ENCODE data around the gene TRAF2. TPM values are rescaled to one million over a fixed set of nuclear protein-coding genes. Genes with fewer than 3 reads are reported as not detected.
A peak's percentile ranks its signal among the peaks of the same experiment; 100 is the strongest.

The TRAF2 gene
- total RNA-seq, 1 experiment from 2014 or later, result 23.6 TPM

- peaks cover 14% of the 10 kb centered on the region for H3K36me3 ChIP-seq
- DNase-seq, result peak in 1 of 2 experiments; percentile 4
- H3K4me3 ChIP-seq, result no peak overlapping the region
- peaks cover 3% of the 10 kb centered on the region; the same call in 1 of the 2 replicates for H3K4me1 ChIP-seq
- no peaks in the 10 kb centered on the region for H3K9me3 ChIP-seq (replicated peaks)
- H3K27me3 ChIP-seq, result peaks cover 15% of the 10 kb centered on the region; the same call in 1 of the 2 replicates
- no peak overlapping the region for H3K27ac ChIP-seq
These were observed 60.1 kb downstream of the TRAF2 start for GRCh38 chr9:136946228-136947027.

GRCh38 chr9:136947028-136947891 is 60.9 kb downstream of the TRAF2 start:
- Histone ChIP-seq H3K27ac (no peak overlapping the region), H3K4me3 (no peak overlapping the region), H3K36me3 (peaks cover 6% of the 10 kb centered on the region), H3K9me3 (replicated peaks) (no peaks in the 10 kb centered on the region), H3K4me1 (peaks cover 3% of the 10 kb centered on the region; the same call in 1 of the 2 replicates), H3K27me3 (peaks cover 21% of the 10 kb centered on the region)
- peak in 1 of 2 experiments; percentile 14 for DNase-seq

- H3K27me3 ChIP-seq, result peaks cover 26% of the 10 kb centered on the region
- no peak overlapping the region for H3K27ac ChIP-seq
- H3K36me3 ChIP-seq, result no peaks in the 10 kb centered on the region
- H3K4me1 ChIP-seq, result peaks cover 3% of the 10 kb centered on the region; the same call in 1 of the 2 replicates
- no peak overlapping the region for H3K4me3 ChIP-seq
- no peaks in the 10 kb centered on the region for H3K9me3 ChIP-seq (replicated peaks)
- peak; percentile 64 to 72 for DNase-seq
These were observed 61.7 kb downstream of the TRAF2 start for GRCh38 chr9:136947955-136948510.

GRCh38 chr9:136949239-136949816 is 63.0 kb downstream of the TRAF2 start:
- Histone ChIP-seq H3K27me3 (peaks cover 34% of the 10 kb centered on the region), H3K4me3 (peak overlapping the region; percentile 55), H3K36me3 (no peaks in the 10 kb centered on the region), H3K4me1 (no peaks in the 10 kb centered on the region), H3K27ac (no peak overlapping the region), H3K9me3 (replicated peaks) (no peaks in the 10 kb centered on the region)
- peak in 1 of 2 experiments; percentile 2 for DNase-seq

GRCh38 chr9:136949817-136950655 is 63.7 kb downstream of the TRAF2 start:
- no peaks in the 10 kb centered on the region for H3K9me3 ChIP-seq (replicated peaks)
- no peaks in the 10 kb centered on the region for H3K4me1 ChIP-seq
- peak overlapping the region; percentile 55 for H3K4me3 ChIP-seq
- peak; percentile 83 to 90 for DNase-seq
- H3K36me3 ChIP-seq, result no peaks in the 10 kb centered on the region
- H3K27me3 ChIP-seq, result peaks cover 38% of the 10 kb centered on the region
- no peak overlapping the region for H3K27ac ChIP-seq

GRCh38 chr9:136950656-136951276 is 64.5 kb downstream of the TRAF2 start:
- Histone ChIP-seq H3K4me1 (no peaks in the 10 kb centered on the region), H3K27ac (no peak overlapping the region), H3K9me3 (replicated peaks) (no peaks in the 10 kb centered on the region), H3K27me3 (peaks cover 41% of the 10 kb centered on the region), H3K4me3 (no peak overlapping the region), H3K36me3 (no peaks in the 10 kb centered on the region)
- peak in 1 of 2 experiments; percentile 2 for DNase-seq

GRCh38 chr9:136951541-136952320 is 65.4 kb downstream of the TRAF2 start, which contains the start of gene LCN12:
TSS of gene LCN12 (plus strand) at chr9:136952273. CDS start at chr9:136952328, 55 bp downstream.
- H3K36me3 ChIP-seq, result no peaks in the 10 kb centered on the region
- no peaks in the 10 kb centered on the region for H3K4me1 ChIP-seq
- peak in 1 of 2 experiments; percentile 7 for DNase-seq
- H3K9me3 ChIP-seq (replicated peaks), result no peaks in the 10 kb centered on the region
- H3K27me3 ChIP-seq, result peaks cover 41% of the 10 kb centered on the region
- no peak within 1 kb of the TSS for H3K27ac ChIP-seq
- H3K4me3 ChIP-seq, result no peak within 1 kb of the TSS

DNA sequence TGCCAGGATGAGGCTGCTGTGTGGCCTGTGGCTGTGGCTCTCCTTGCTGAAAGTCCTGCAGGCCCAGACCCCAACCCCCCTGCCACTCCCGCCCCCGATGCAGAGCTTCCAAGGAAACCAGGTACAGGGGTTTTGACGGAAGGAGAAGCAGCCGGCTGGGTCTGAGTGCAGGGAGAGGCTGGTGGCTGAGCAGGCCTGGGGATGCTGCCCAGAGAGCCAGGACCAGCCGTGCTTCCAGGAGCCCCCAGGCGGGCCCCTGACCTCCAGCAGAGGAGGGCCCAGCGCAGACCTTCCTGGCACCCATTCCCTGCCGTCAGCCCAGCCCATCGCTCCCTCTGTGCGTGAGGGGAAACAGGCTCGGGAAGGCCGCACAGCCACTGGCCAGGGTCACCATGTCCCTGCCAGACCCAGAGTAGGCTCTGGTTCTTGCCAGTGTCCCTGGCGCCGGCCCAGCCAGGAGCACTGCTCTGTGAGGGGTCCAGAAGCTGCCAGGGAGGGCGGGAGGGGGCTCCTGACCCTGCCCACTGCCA is 66.1 kb downstream of the TRAF2 start:
- Histone ChIP-seq H3K9me3 (replicated peaks) (no peaks in the 10 kb centered on the region), H3K36me3 (no peaks in the 10 kb centered on the region), H3K4me3 (no peak overlapping the region), H3K27ac (no peak overlapping the region), H3K27me3 (peaks cover 37% of the 10 kb centered on the region), H3K4me1 (no peaks in the 10 kb centered on the region)
- peak in 1 of 2 experiments; percentile 5 for DNase-seq

- Histone ChIP-seq H3K4me3 (no peak overlapping the region), H3K9me3 (replicated peaks) (no peaks in the 10 kb centered on the region), H3K4me1 (no peaks in the 10 kb centered on the region), H3K27me3 (peaks cover 34% of the 10 kb centered on the region), H3K27ac (no peak overlapping the region), H3K36me3 (no peaks in the 10 kb centered on the region)
- no peak for DNase-seq
These were observed 66.8 kb downstream of the TRAF2 start for GRCh38 chr9:136952876-136953770.

- H3K4me1 ChIP-seq, result no peaks in the 10 kb centered on the region
- peak in 1 of 2 experiments; percentile 6 for DNase-seq
- no peak overlapping the region for H3K4me3 ChIP-seq
- no peak overlapping the region for H3K27ac ChIP-seq
- H3K27me3 ChIP-seq, result peaks cover 37% of the 10 kb centered on the region
- H3K36me3 ChIP-seq, result no peaks in the 10 kb centered on the region
- H3K9me3 ChIP-seq (replicated peaks), result no peaks in the 10 kb centered on the region
These were observed 67.5 kb downstream of the TRAF2 start for GRCh38 chr9:136953771-136954269.

DNA sequence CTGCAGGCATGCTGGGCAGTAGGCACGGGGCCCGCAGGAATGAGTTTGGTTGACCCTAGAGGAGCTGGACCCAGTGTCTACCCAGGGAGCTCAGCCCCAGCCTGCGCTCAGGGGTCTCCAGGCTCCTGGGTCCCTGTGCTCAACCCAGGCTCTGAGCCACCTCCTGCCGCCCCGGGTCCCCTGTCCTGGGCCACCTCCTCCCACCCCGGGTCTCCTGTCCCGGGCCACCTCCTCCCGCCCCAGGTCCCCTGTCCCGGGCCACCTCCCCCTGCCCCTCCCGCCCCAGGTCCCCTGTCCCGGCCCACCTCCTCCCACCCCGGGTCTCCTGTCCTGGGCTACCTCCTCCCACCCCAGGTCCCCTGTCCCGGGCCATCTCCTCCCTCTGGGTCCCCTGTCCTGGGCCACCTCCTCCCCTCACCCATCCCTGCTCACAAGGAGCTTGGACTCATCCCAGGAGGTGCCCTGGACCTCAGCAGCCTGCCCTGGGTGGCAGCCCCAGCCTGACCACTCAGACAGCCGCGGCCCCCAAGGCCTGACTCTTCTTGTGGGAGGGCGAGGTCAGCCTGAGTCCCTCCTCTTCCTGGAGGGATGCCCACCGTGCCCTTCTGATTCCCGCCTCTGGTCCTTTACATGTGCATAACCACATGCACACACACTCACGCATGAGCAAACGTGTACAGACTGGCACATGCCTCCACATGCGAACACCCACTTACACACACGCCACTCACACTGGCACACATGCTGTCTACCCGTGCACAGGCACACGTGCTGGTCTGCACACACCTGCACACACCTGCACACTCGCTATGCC is 68.2 kb downstream of the TRAF2 start:
- Histone ChIP-seq H3K4me1 (no peaks in the 10 kb centered on the region), H3K27me3 (peaks cover 44% of the 10 kb centered on the region), H3K9me3 (replicated peaks) (no peaks in the 10 kb centered on the region), H3K27ac (no peak overlapping the region), H3K36me3 (no peaks in the 10 kb centered on the region), H3K4me3 (no peak overlapping the region)
- no peak for DNase-seq
